ENCODE results near the gene DOCK1.

The DOCK1 gene

GRCh38 chr10:127148933-127149220 is 243.6 kb downstream of the DOCK1 start:
- Histone ChIP-seq H3K9ac (ENCODE audit: low read length in 2 of 2) (no peak overlapping the region), H3K36me3 (ENCODE audit: control insufficient read depth in 2 of 2, insufficient read depth in 2 of 2, low read length in 2 of 2) (peaks cover 0 to 14% of the 10 kb centered on the region in 2 donors), H3K4me1 (ENCODE audit: control insufficient read depth, insufficient read depth, low read length) (no peaks in the 10 kb centered on the region), H3K4me3 (ENCODE audit: low read length in 2 of 2) (no peak overlapping the region), H3K27me3 (ENCODE audit: control insufficient read depth in 1 of 2, insufficient read depth in 2 of 2, low read length in 2 of 2) (no peaks in the 10 kb centered on the region), H3K27ac (ENCODE audit: low read length) (no peak overlapping the region), H3K9me3 (ENCODE audit: control insufficient read depth in 2 of 2, low read length in 2 of 2) (no peaks in the 10 kb centered on the region)

- H3K9me3 ChIP-seq (ENCODE audit: control insufficient read depth in 2 of 2, low read length in 2 of 2) = no peaks in the 10 kb centered on the region
- no peaks in the 10 kb centered on the region for H3K4me1 ChIP-seq (ENCODE audit: control insufficient read depth, insufficient read depth, low read length)
- no peak overlapping the region for H3K27ac ChIP-seq (ENCODE audit: low read length)
- peaks cover 0 to 10% of the 10 kb centered on the region in 2 donors for H3K36me3 ChIP-seq (ENCODE audit: control insufficient read depth in 2 of 2, insufficient read depth in 2 of 2, low read length in 2 of 2)
- H3K27me3 ChIP-seq (ENCODE audit: control insufficient read depth in 1 of 2, insufficient read depth in 2 of 2, low read length in 2 of 2) = no peaks in the 10 kb centered on the region
- no peak overlapping the region for H3K9ac ChIP-seq (ENCODE audit: low read length in 2 of 2)
- H3K4me3 ChIP-seq (ENCODE audit: low read length in 2 of 2) = no peak overlapping the region
These were observed 244.4 kb downstream of the DOCK1 start for GRCh38 chr10:127149501-127150081.

GRCh38 chr10:127150136-127150535 is 244.9 kb downstream of the DOCK1 start:
- H3K9ac ChIP-seq (ENCODE audit: low read length in 2 of 2) = no peak overlapping the region
- no peaks in the 10 kb centered on the region for H3K27me3 ChIP-seq (ENCODE audit: control insufficient read depth in 1 of 2, insufficient read depth in 2 of 2, low read length in 2 of 2)
- H3K4me1 ChIP-seq (ENCODE audit: control insufficient read depth, insufficient read depth, low read length) = no peaks in the 10 kb centered on the region
- no peaks in the 10 kb centered on the region for H3K9me3 ChIP-seq (ENCODE audit: control insufficient read depth in 2 of 2, low read length in 2 of 2)
- no peak overlapping the region for H3K27ac ChIP-seq (ENCODE audit: low read length)
- peaks cover 0 to 10% of the 10 kb centered on the region in 2 donors for H3K36me3 ChIP-seq (ENCODE audit: control insufficient read depth in 2 of 2, insufficient read depth in 2 of 2, low read length in 2 of 2)
- H3K4me3 ChIP-seq (ENCODE audit: low read length in 2 of 2) = no peak overlapping the region

GRCh38 chr10:127151541-127151940 is 246.3 kb downstream of the DOCK1 start:
- H3K36me3 ChIP-seq (ENCODE audit: control insufficient read depth in 2 of 2, insufficient read depth in 2 of 2, low read length in 2 of 2) = peaks cover 0 to 8% of the 10 kb centered on the region in 2 donors
- H3K4me3 ChIP-seq (ENCODE audit: low read length in 2 of 2) = no peak overlapping the region
- H3K27me3 ChIP-seq (ENCODE audit: control insufficient read depth in 1 of 2, insufficient read depth in 2 of 2, low read length in 2 of 2) = no peaks in the 10 kb centered on the region
- no peak overlapping the region for H3K9ac ChIP-seq (ENCODE audit: low read length in 2 of 2)
- H3K9me3 ChIP-seq (ENCODE audit: control insufficient read depth in 2 of 2, low read length in 2 of 2) = no peaks in the 10 kb centered on the region
- H3K4me1 ChIP-seq (ENCODE audit: control insufficient read depth, insufficient read depth, low read length) = no peaks in the 10 kb centered on the region
- H3K27ac ChIP-seq (ENCODE audit: low read length) = no peak overlapping the region

GRCh38 chr10:127151981-127152699 is 246.9 kb downstream of the DOCK1 start:
- Histone ChIP-seq H3K9ac (ENCODE audit: low read length in 2 of 2) (no peak overlapping the region), H3K9me3 (ENCODE audit: control insufficient read depth in 2 of 2, low read length in 2 of 2) (no peaks in the 10 kb centered on the region), H3K27me3 (ENCODE audit: control insufficient read depth in 1 of 2, insufficient read depth in 2 of 2, low read length in 2 of 2) (no peaks in the 10 kb centered on the region), H3K4me3 (ENCODE audit: low read length in 2 of 2) (no peak overlapping the region), H3K4me1 (ENCODE audit: control insufficient read depth, insufficient read depth, low read length) (no peaks in the 10 kb centered on the region), H3K36me3 (ENCODE audit: control insufficient read depth in 2 of 2, insufficient read depth in 2 of 2, low read length in 2 of 2) (peaks cover 0 to 8% of the 10 kb centered on the region in 2 donors), H3K27ac (ENCODE audit: low read length) (no peak overlapping the region)

GRCh38 chr10:127153181-127153580 is 248.0 kb downstream of the DOCK1 start:
- Histone ChIP-seq H3K36me3 (ENCODE audit: control insufficient read depth in 2 of 2, insufficient read depth in 2 of 2, low read length in 2 of 2) (peaks cover 0 to 7% of the 10 kb centered on the region in 2 donors), H3K27ac (ENCODE audit: low read length) (no peak overlapping the region), H3K9ac (ENCODE audit: low read length in 2 of 2) (no peak overlapping the region), H3K27me3 (ENCODE audit: control insufficient read depth in 1 of 2, insufficient read depth in 2 of 2, low read length in 2 of 2) (no peaks in the 10 kb centered on the region), H3K4me3 (ENCODE audit: low read length in 2 of 2) (no peak overlapping the region), H3K9me3 (ENCODE audit: control insufficient read depth in 2 of 2, low read length in 2 of 2) (no peaks in the 10 kb centered on the region), H3K4me1 (ENCODE audit: control insufficient read depth, insufficient read depth, low read length) (no peaks in the 10 kb centered on the region)

GRCh38 chr10:127154831-127155620 is 249.8 kb downstream of the DOCK1 start:
- no peak overlapping the region for H3K4me3 ChIP-seq (ENCODE audit: low read length in 2 of 2)
- peaks cover 3% of the 10 kb centered on the region for H3K4me1 ChIP-seq (ENCODE audit: control insufficient read depth, insufficient read depth, low read length)
- H3K36me3 ChIP-seq (ENCODE audit: control insufficient read depth in 2 of 2, insufficient read depth in 2 of 2, low read length in 2 of 2) = peaks cover 0 to 4% of the 10 kb centered on the region in 2 donors
- H3K9me3 ChIP-seq (ENCODE audit: control insufficient read depth in 2 of 2, low read length in 2 of 2) = no peaks in the 10 kb centered on the region
- no peaks in the 10 kb centered on the region for H3K27me3 ChIP-seq (ENCODE audit: control insufficient read depth in 1 of 2, insufficient read depth in 2 of 2, low read length in 2 of 2)
- no peak overlapping the region for H3K9ac ChIP-seq (ENCODE audit: low read length in 2 of 2)
- no peak overlapping the region for H3K27ac ChIP-seq (ENCODE audit: low read length)

GRCh38 chr10:127157089-127157488 is 251.9 kb downstream of the DOCK1 start:
- no peak overlapping the region for H3K27ac ChIP-seq (ENCODE audit: low read length)

GRCh38 chr10:127157506-127158200 is 252.4 kb downstream of the DOCK1 start:
- Histone ChIP-seq H3K9me3 (ENCODE audit: control insufficient read depth in 2 of 2, low read length in 2 of 2) (no peaks in the 10 kb centered on the region), H3K36me3 (ENCODE audit: control insufficient read depth in 2 of 2, insufficient read depth in 2 of 2, low read length in 2 of 2) (no peaks in the 10 kb centered on the region), H3K4me1 (ENCODE audit: control insufficient read depth, insufficient read depth, low read length) (peaks cover 3% of the 10 kb centered on the region), H3K4me3 (ENCODE audit: low read length in 2 of 2) (no peak overlapping the region), H3K27ac (ENCODE audit: low read length) (no peak overlapping the region), H3K27me3 (ENCODE audit: control insufficient read depth in 1 of 2, insufficient read depth in 2 of 2, low read length in 2 of 2) (no peaks in the 10 kb centered on the region), H3K9ac (ENCODE audit: low read length in 2 of 2) (no peak overlapping the region)

More at GRCh38 chr10:127157089-127157488, 251.9 kb downstream of the DOCK1 start:
- no peaks in the 10 kb centered on the region for H3K27me3 ChIP-seq (ENCODE audit: control insufficient read depth in 1 of 2, insufficient read depth in 2 of 2, low read length in 2 of 2)
- peaks cover 3% of the 10 kb centered on the region for H3K4me1 ChIP-seq (ENCODE audit: control insufficient read depth, insufficient read depth, low read length)
- no peaks in the 10 kb centered on the region for H3K36me3 ChIP-seq (ENCODE audit: control insufficient read depth in 2 of 2, insufficient read depth in 2 of 2, low read length in 2 of 2)
- no peaks in the 10 kb centered on the region for H3K9me3 ChIP-seq (ENCODE audit: control insufficient read depth in 2 of 2, low read length in 2 of 2)
- no peak overlapping the region for H3K9ac ChIP-seq (ENCODE audit: low read length in 2 of 2)
- H3K4me3 ChIP-seq (ENCODE audit: low read length in 2 of 2) = no peak overlapping the region

GRCh38 chr10:127158662-127159061 is 253.4 kb downstream of the DOCK1 start:
- H3K9me3 ChIP-seq (ENCODE audit: control insufficient read depth in 2 of 2, low read length in 2 of 2) = no peaks in the 10 kb centered on the region
- no peak overlapping the region for H3K27ac ChIP-seq (ENCODE audit: low read length)
- no peaks in the 10 kb centered on the region for H3K27me3 ChIP-seq (ENCODE audit: control insufficient read depth in 1 of 2, insufficient read depth in 2 of 2, low read length in 2 of 2)
- H3K9ac ChIP-seq (ENCODE audit: low read length in 2 of 2) = no peak overlapping the region
- H3K4me3 ChIP-seq (ENCODE audit: low read length in 2 of 2) = no peak overlapping the region
- peaks cover 3% of the 10 kb centered on the region for H3K4me1 ChIP-seq (ENCODE audit: control insufficient read depth, insufficient read depth, low read length)
- no peaks in the 10 kb centered on the region for H3K36me3 ChIP-seq (ENCODE audit: control insufficient read depth in 2 of 2, insufficient read depth in 2 of 2, low read length in 2 of 2)
